Endothelial cell of umbilical vein (primary cell): Measurements from ENCODE around the gene TSPAN1. TPM values are rescaled to one million over a fixed set of nuclear protein-coding genes. Genes with fewer than 3 reads are reported as not detected.
A peak's percentile ranks its signal among the peaks of the same experiment; 100 is the strongest.

Experiments
- BruUV-seq: library from RNA; stranded (reverse); fragments of 400-500 nt; replicated peaks from 2 replicates; lab custom pipeline; 2021; lab: Mats Ljungman, UMichigan
- CTCF ChIA-PET: fragments of 300-600, 350-600 bp; sonication (Branson Sonifier 250); formaldehyde crosslinking; loops from one replicate; lab custom pipeline; 2021; ENCODE audit warnings: antibody characterized with exemption, inconsistent platforms; lab: Charles Lee
- POLR2A ChIA-PET: fragments of 300-600, 350-600 bp; sonication (Branson Sonifier 250); formaldehyde crosslinking; loops from one replicate; lab custom pipeline; 2021; ENCODE audit warnings: antibody characterized with exemption, inconsistent platforms; lab: Charles Lee
- DNase-seq: peaks from one replicate; pipeline ENCODE4 v3.0.0-alpha.2; 2011; ENCODE audit warnings: low read depth, low spot score
- FAIRE-seq: peaks from 2 replicates; lab custom pipeline; 2011; peaks lifted over from hg19 to GRCh38; lab: Jason Lieb, UNC
- H2AFZ ChIP-seq: 2 replicates; pipeline ENCODE4 v1.6.0; 2012; ENCODE audit warnings: low read depth, low read length, control low read depth, inconsistent platforms
- H3K27ac ChIP-seq: 2 replicates; pipeline ENCODE4 v1.5.1; 2011; ENCODE audit warnings: low read depth, mild to moderate bottlenecking, control low read depth, low read length, moderate library complexity; ENCODE audit not compliant: insufficient read depth
- H3K27me3 ChIP-seq, 2 experiments: 2 replicates each; pipeline versions ENCODE4 v1.6.0 to v1.6.1; 2011; ENCODE audit warnings: low read length in 2 of 2, mixed read lengths in 1 of 2; ENCODE audit not compliant: control insufficient read depth in 2 of 2, insufficient read depth in 2 of 2
- H3K36me3 ChIP-seq, 2 experiments: 2 replicates in 1 of 2; 3 replicates in 1 of 2; pipeline ENCODE4 v1.5.1; 2011; ENCODE audit warnings: low read length in 2 of 2, mild to moderate bottlenecking in 1 of 2, moderate library complexity in 1 of 2; ENCODE audit not compliant: control insufficient read depth in 2 of 2, insufficient read depth in 2 of 2; ENCODE audit errors: extremely low read depth in 1 of 2
- H3K4me1 ChIP-seq: 3 replicates; pipeline ENCODE4 v1.5.1; 2011; ENCODE audit warnings: mild to moderate bottlenecking, low read length; ENCODE audit not compliant: control insufficient read depth, insufficient read depth; ENCODE audit errors: extremely low read depth
- H3K4me2 ChIP-seq: 2 replicates; pipeline ENCODE4 v1.6.1; 2011; ENCODE audit warnings: low read length, control low read depth, mixed read lengths; ENCODE audit not compliant: insufficient read depth
- H3K4me3 ChIP-seq, 3 experiments: fragments of 200-600 bp in 1 of 3; sonication (generic), shearing (Covaris generic) in 1 of 3; replicated peaks in 1 of 3; 2 replicates each; pipeline ENCODE4 v1.5.1; 2011 to 2016; ENCODE audit warnings: control low read depth in 3 of 3, low read length in 3 of 3, mild to moderate bottlenecking in 2 of 3, inconsistent platforms in 1 of 3, low read depth in 1 of 3, moderate library complexity in 1 of 3; ENCODE audit not compliant: insufficient read depth in 1 of 3
- H3K79me2 ChIP-seq: 2 replicates; pipeline ENCODE4 v1.6.0; 2012; ENCODE audit warnings: low read length, inconsistent platforms; ENCODE audit not compliant: control insufficient read depth, insufficient read depth
- H3K9ac ChIP-seq: replicated peaks from 2 replicates; pipeline ENCODE3; 2011; ENCODE audit warnings: low read length, control low read depth; ENCODE audit not compliant: insufficient read depth; ENCODE audit errors: extremely low read depth
- H3K9me1 ChIP-seq: replicated peaks from 3 replicates; pipeline ENCODE4 v1.6.0; 2011; ENCODE audit warnings: mild to moderate bottlenecking, low read length; ENCODE audit not compliant: control insufficient read depth, insufficient read depth; ENCODE audit errors: extremely low read depth
- H3K9me3 ChIP-seq: replicated peaks from 2 replicates; pipeline ENCODE4 v1.5.1; 2012; ENCODE audit warnings: low read length, inconsistent platforms; ENCODE audit not compliant: control insufficient read depth, insufficient read depth
- H4K20me1 ChIP-seq: replicated peaks from 2 replicates; pipeline ENCODE3; 2011; ENCODE audit warnings: mild to moderate bottlenecking, low read length; ENCODE audit not compliant: control insufficient read depth, insufficient read depth; ENCODE audit errors: extremely low read depth
- CTCF ChIP-seq, 2 donors: IDR thresholded peaks; 1 replicate in 1 of 2; 2 replicates in 1 of 2; pipeline ENCODE4 v1.5.1; 2011; ENCODE audit warnings: low read length in 2 of 2, mild to moderate bottlenecking in 2 of 2, moderate library complexity in 2 of 2, control low read depth in 1 of 2, inconsistent platforms in 1 of 2, low read depth in 1 of 2; ENCODE audit not compliant: insufficient read depth in 1 of 2; ENCODE audit errors: extremely low read depth in 1 of 2
- EZH2 ChIP-seq: IDR thresholded peaks from 2 replicates; pipeline ENCODE4 v1.6.1; 2012; ENCODE audit warnings: borderline replicate concordance, low read depth, mild to moderate bottlenecking, moderate library complexity, low read length, inconsistent platforms; ENCODE audit not compliant: severe bottlenecking
- FOS ChIP-seq: IDR thresholded peaks from 2 replicates; pipeline ENCODE4 v1.6.1; 2011; ENCODE audit warnings: mild to moderate bottlenecking, low read length, moderate library complexity, borderline replicate concordance; ENCODE audit not compliant: insufficient read depth
- GATA2 ChIP-seq: IDR thresholded peaks from 2 replicates; pipeline ENCODE4 v1.7.0; 2011; ENCODE audit warnings: low read depth, mild to moderate bottlenecking, moderate library complexity, mixed read lengths, low read length; ENCODE audit not compliant: insufficient read length, insufficient read depth
- JUN ChIP-seq: IDR thresholded peaks from 2 replicates; pipeline ENCODE4 v1.6.1; 2011; ENCODE audit warnings: borderline replicate concordance, low read depth; ENCODE audit not compliant: insufficient read length, insufficient read depth
- MAX ChIP-seq: IDR thresholded peaks from 2 replicates; pipeline ENCODE4 v1.6.1; 2011; ENCODE audit not compliant: insufficient read depth, insufficient read length
- MYC ChIP-seq: IDR thresholded peaks from one replicate; pipeline ENCODE4 v1.6.1; 2011; ENCODE audit warnings: mild to moderate bottlenecking, low read depth, low read length
- POLR2A ChIP-seq: IDR thresholded peaks from 2 replicates; pipeline ENCODE4 v1.6.1; 2012; ENCODE audit warnings: low read depth, mild to moderate bottlenecking, control low read depth, low read length
- POLR2AphosphoS5 ChIP-seq: IDR thresholded peaks from 2 replicates; pipeline ENCODE4 v1.6.1; 2012; ENCODE audit warnings: low read depth, mild to moderate bottlenecking, control low read depth, low read length, moderate library complexity; ENCODE audit not compliant: insufficient read depth
- dilution Hi-C: fragments of 300-500 bp; cut with MboI; formaldehyde crosslinking; loops from one replicate; pipeline ENCODE4 v1.15.0; 2019; ENCODE audit warnings: low sequenced_read_pairs; ENCODE audit not compliant: extremely low pct_ligation_motif_present
- intact Hi-C: fragments of 100-400 bp; cut with micrococcal nuclease; formaldehyde crosslinking; loops from one replicate; pipeline ENCODE4 v1.10.0; 2022
- polyA plus RNA-seq, 4 experiments: library from polyadenylated mRNA; depleted of rRNA in 3 of 4; stranded (reverse) in 3 of 4; unstranded in 1 of 4; fragments of >200 nt; gene quantifications; 2 replicates each; pipeline versions ENCODE4 v1.2.1 to v1.2.3, GENCODE V29; 2011 to 2012; ENCODE audit warnings: missing spikeins in 1 of 4
- total RNA-seq: library from RNA; stranded (reverse); gene quantifications from 2 replicates; pipeline ENCODE4 v1.2.3, GENCODE V29; 2021

The TSPAN1 gene
- total and polyA plus RNA-seq, 2 donors (not counting 3 experiments of a cell fraction or from before 2014, with no cell fraction given): 0.65 to 0.88 TPM

DNA sequence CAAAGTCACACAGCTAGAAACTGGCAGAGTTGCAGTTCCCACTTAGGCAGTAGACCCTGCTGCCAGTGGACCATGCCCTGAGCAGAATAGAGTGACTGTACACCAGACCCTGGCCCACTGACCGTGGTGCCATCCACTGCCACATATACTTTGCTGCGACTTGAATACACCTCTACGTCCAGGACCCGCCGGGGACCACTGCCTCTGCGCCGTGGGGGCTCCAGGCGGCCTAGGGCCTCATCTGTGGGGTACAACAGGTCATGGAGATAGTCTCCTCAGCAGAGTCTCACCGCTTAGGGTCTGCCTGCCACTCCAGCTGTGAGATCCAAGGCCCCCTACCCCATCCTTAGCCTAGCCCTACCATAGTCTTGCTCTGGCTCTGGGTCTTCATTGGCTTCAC is 21.7 kb downstream of the TSPAN1 start:
- ChIA-PET CTCF (interaction anchor here (6.4 kb wide), 1 partner anchor 28 kb away, joined by 35 read pairs; no protein-coding TSS in a partner anchor), POLR2A (no interaction called here)
- DNase-seq (no peak), FAIRE-seq (no peak)
- H3K36me3 ChIP-seq: peaks cover 0 to 14% of the 10 kb centered on the region in 2 experiments
- no peaks in the 10 kb centered on the region for H4K20me1 ChIP-seq
- no TSS peak for BruUV-seq
- no peaks in the 10 kb centered on the region for H3K9me3 ChIP-seq
- no peak overlapping the region for H3K4me3 ChIP-seq
- H3K9me1 ChIP-seq: no peaks in the 10 kb centered on the region
- H3K9ac ChIP-seq: no peak overlapping the region
- no peak overlapping the region for H2AFZ ChIP-seq
- no peaks in the 10 kb centered on the region for H3K27me3 ChIP-seq
- intact Hi-C loops: no loop called here
- TF ChIP-seq GATA2: no peak
- TF ChIP-seq POLR2A: no peak
- TF ChIP-seq EZH2: no peak
- no peak for TF ChIP-seq POLR2AphosphoS5
- no peak for TF ChIP-seq CTCF (IDR thresholded peaks at IDR 0.05; ENCODE audit: extremely low read depth in 1 of 2, insufficient read depth in 1 of 2, low read depth in 1 of 2, low read length in 2 of 2)
- no peak for TF ChIP-seq MYC
- dilution Hi-C loops: loop anchor here (25.0 kb wide), 1 partner anchor 159 kb away; no protein-coding TSS in a partner anchor
- H3K27ac ChIP-seq: no peak overlapping the region
- peaks cover 8% of the 10 kb centered on the region for H3K4me1 ChIP-seq
- no peak overlapping the region for H3K4me2 ChIP-seq
- no peaks in the 10 kb centered on the region for H3K79me2 ChIP-seq

DNA sequence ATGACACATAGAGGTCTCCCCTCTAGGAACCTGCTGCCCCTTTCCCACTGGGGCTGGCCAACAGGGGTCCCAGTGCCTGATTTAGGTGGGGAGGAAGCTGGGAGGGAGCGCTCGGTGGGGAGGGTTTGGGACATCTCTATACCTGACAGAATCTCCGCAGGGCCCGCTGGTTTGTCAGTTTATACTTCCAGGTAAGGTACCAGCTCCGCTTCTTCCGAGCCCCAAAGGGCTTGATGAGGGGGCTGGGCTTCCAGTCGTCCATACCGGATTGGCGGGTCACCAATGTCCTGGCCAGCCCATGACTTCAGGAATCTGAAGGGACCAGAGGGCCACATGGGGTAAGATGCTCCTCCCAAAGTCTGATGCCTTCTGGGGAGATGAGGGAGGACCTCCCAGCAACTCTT is 22.7 kb downstream of the TSPAN1 start:
- Histone ChIP-seq H3K36me3 (peaks cover 0 to 9% of the 10 kb centered on the region in 2 experiments), H3K4me1 (peaks cover 8% of the 10 kb centered on the region), H4K20me1 (no peaks in the 10 kb centered on the region), H3K9me1 (no peaks in the 10 kb centered on the region), H3K27ac (no peak overlapping the region), H3K4me2 (peak overlapping the region; percentile 65), H3K9me3 (no peaks in the 10 kb centered on the region), H3K27me3 (no peaks in the 10 kb centered on the region), H3K9ac (peak overlapping the region; percentile 64), H3K79me2 (no peaks in the 10 kb centered on the region), H3K4me3 (peak overlapping the region; percentile 26 to 88 (median 64)), H2AFZ (peak overlapping the region; percentile 77)
- FAIRE-seq: no peak
- intact Hi-C loops (no loop called here), dilution Hi-C loops (loop anchor here (25.0 kb wide), 1 partner anchor 160 kb away; no protein-coding TSS in a partner anchor)
- CTCF ChIA-PET: interaction anchor here (6.4 kb wide), 1 partner anchor 27 kb away, joined by 35 read pairs; no protein-coding TSS in a partner anchor
- TF ChIP-seq POLR2A (no peak), FOS (no peak), JUN (no peak), POLR2AphosphoS5 (no peak), MAX (no peak), CTCF (IDR thresholded peaks at IDR 0.05; ENCODE audit: extremely low read depth in 1 of 2, insufficient read depth in 1 of 2, low read depth in 1 of 2, low read length in 2 of 2) (no peak), EZH2 (no peak), GATA2 (no peak)
- DNase-seq: no peak
- POLR2A ChIA-PET: no interaction called here
- BruUV-seq: no TSS peak
